PC-3 (cell line): ENCODE measurements around the gene FLG2. TPM values are rescaled to one million over a fixed set of nuclear protein-coding genes. Genes with fewer than 3 reads are reported as not detected.
A peak's percentile ranks its signal among the peaks of the same experiment; 100 is the strongest.

Experiments
- ATAC-seq: fragments of 200-7000 bp; cut with Tn5 transposase; 2 replicates; pipeline ENCODE4 v1.9.1; 2020; ENCODE audit warnings: mild to moderate bottlenecking, moderate library complexity
- BruUV-seq: library from RNA; stranded (reverse); fragments of 400-500 nt; replicated peaks from 2 replicates; lab custom pipeline; 2021; lab: Mats Ljungman, UMichigan
- CTCF ChIA-PET: fragments of 300-600 bp; sonication (Branson Sonifier 250); formaldehyde crosslinking; loops from one replicate; lab custom pipeline; 2022; ENCODE audit warnings: antibody characterized with exemption; lab: Charles Lee
- POLR2A ChIA-PET: fragments of 300-600 bp; sonication (Branson Sonifier 250); formaldehyde crosslinking; loops from one replicate; lab custom pipeline; 2022; ENCODE audit warnings: antibody characterized with exemption; ENCODE audit not compliant: unreplicated experiment; lab: Charles Lee
- DNase-seq: peaks from one replicate; pipeline ENCODE4 v3.0.0-alpha.2; 2015
- H2AFZ ChIP-seq: fragments of 300-600 bp; sonication (generic); 2 replicates; pipeline ENCODE4 v1.6.0; 2016; ENCODE audit warnings: antibody characterized with exemption, low read length
- H3F3A ChIP-seq: fragments of 300-600 bp; sonication (generic); one replicate; pipeline ENCODE4 v1.6.0; 2017; ENCODE audit warnings: antibody characterized with exemption, low read length, control low read depth, mild to moderate bottlenecking; ENCODE audit not compliant: unreplicated experiment
- H3K27ac ChIP-seq: fragments of 300-600 bp; sonication (generic); 2 replicates; pipeline ENCODE4 v1.5.1; 2016; ENCODE audit warnings: mild to moderate bottlenecking, low read length
- H3K27me3 ChIP-seq: fragments of 300-600 bp; sonication (generic); 2 replicates; pipeline ENCODE4 v1.6.1; 2016; ENCODE audit warnings: low read length, mixed read lengths
- H3K36me3 ChIP-seq: fragments of 300-600 bp; sonication (generic); 2 replicates; pipeline ENCODE4 v1.6.1; 2016; ENCODE audit warnings: low read depth, mixed run types, low read length, mixed read lengths
- H3K4me1 ChIP-seq: fragments of 300-600 bp; sonication (generic); 2 replicates; pipeline ENCODE4 v1.5.1; 2016; ENCODE audit warnings: low read length; ENCODE audit not compliant: insufficient read depth
- H3K4me2 ChIP-seq: fragments of 300-600 bp; sonication (generic); 2 replicates; pipeline ENCODE4 v1.6.0; 2016; ENCODE audit warnings: low read length
- H3K4me3 ChIP-seq: fragments of 300-600 bp; sonication (generic); 2 replicates; pipeline ENCODE4 v1.5.1; 2016; ENCODE audit warnings: mild to moderate bottlenecking, low read length, mixed read lengths
- H3K79me2 ChIP-seq: fragments of 300-600 bp; sonication (generic); 2 replicates; pipeline ENCODE4 v1.6.1; 2017; ENCODE audit warnings: low read length, mixed read lengths
- H3K9ac ChIP-seq: fragments of 300-600 bp; sonication (generic); 2 replicates; pipeline ENCODE4 v1.6.0; 2016; ENCODE audit warnings: mild to moderate bottlenecking, low read length
- H3K9me2 ChIP-seq: fragments of 300-600 bp; sonication (generic); replicated peaks from 2 replicates; pipeline ENCODE4 v1.6.1; 2016; ENCODE audit warnings: mixed run types, low read length, mixed read lengths
- H3K9me3 ChIP-seq: fragments of 300-600 bp; sonication (generic); 2 replicates; pipeline ENCODE4 v1.6.1; 2016; ENCODE audit warnings: low read length, mixed read lengths
- H4K20me1 ChIP-seq: fragments of 300-600 bp; sonication (generic); 2 replicates; pipeline ENCODE4 v1.6.1; 2016; ENCODE audit warnings: low read length, mixed read lengths
- CTCF ChIP-seq: fragments of 300-600 bp; sonication (generic); conservative IDR thresholded peaks from 2 replicates; pipeline ENCODE4 v1.5.1; 2017; ENCODE audit warnings: antibody characterized with exemption, low read depth, mild to moderate bottlenecking, low read length
- EZH2 ChIP-seq: fragments of 300-600 bp; sonication (generic); IDR thresholded peaks from one replicate; pipeline ENCODE4 v1.6.1; 2017; ENCODE audit warnings: antibody characterized with exemption, mild to moderate bottlenecking, low read length; ENCODE audit not compliant: unreplicated experiment
- EZH2phosphoT487 ChIP-seq: fragments of 300-600 bp; sonication (generic); IDR thresholded peaks from 2 replicates; pipeline ENCODE4 v1.6.1; 2018; ENCODE audit warnings: mild to moderate bottlenecking, antibody characterized with exemption, low read length, borderline replicate concordance
- intact Hi-C: fragments of 100-400 bp; cut with micrococcal nuclease; formaldehyde crosslinking; loops from 2 replicates; pipeline ENCODE4 v1.9.0; 2023
- total RNA-seq: library from RNA; depleted of rRNA; stranded (reverse); fragments of >200 nt; gene quantifications from 2 replicates; pipeline ENCODE4 v1.2.3, GENCODE V29; 2014

FLG2 gene
- total RNA-seq, 1 experiment from 2014 or later: not detected

- Histone ChIP-seq H3K4me2 (no peak overlapping the region), H2AFZ (no peak overlapping the region), H3K27ac (no peak overlapping the region), H3K36me3 (no peaks in the 10 kb centered on the region), H3F3A (no peaks in the 10 kb centered on the region), H3K9ac (no peak overlapping the region), H3K9me3 (no peaks in the 10 kb centered on the region), H3K4me3 (no peak overlapping the region), H3K27me3 (no peaks in the 10 kb centered on the region), H4K20me1 (no peaks in the 10 kb centered on the region), H3K9me2 (no peaks in the 10 kb centered on the region), H3K4me1 (no peaks in the 10 kb centered on the region), H3K79me2 (no peaks in the 10 kb centered on the region)
- TF ChIP-seq CTCF (no peak), EZH2 (no peak), EZH2phosphoT487 (no peak)
- ChIA-PET CTCF (no interaction called here), POLR2A (no interaction called here)
- BruUV-seq: no TSS peak
- no peak for DNase-seq
- intact Hi-C loops: no loop called here
- ATAC-seq: no peak
These were observed 3.1 kb downstream of the FLG2 start for GRCh38 chr1:152356736-152357135.

DNA sequence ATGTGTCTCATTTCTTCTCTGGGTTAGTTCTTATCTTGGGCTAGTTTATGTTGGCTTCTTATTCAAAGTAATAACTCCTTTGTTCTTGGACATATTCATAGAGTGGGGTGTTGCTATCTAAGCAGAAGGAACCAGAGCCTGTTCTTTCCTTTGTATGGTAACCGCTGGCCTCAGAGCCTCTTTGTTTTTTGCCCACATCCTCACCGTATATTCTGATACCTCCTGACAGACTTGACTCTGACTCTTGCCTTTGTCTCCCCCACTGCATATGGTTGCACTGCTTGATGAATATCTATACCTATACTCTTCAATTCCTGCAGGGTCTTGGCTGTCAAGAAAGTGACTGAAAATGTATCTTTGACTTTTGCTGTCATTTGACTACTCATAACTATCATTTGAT lies 10.2 kb downstream of the FLG2 start:
- no peak for TF ChIP-seq EZH2
- TF ChIP-seq EZH2phosphoT487: no peak
- TF ChIP-seq CTCF: no peak
- no peak for ATAC-seq
- H4K20me1 ChIP-seq: no peaks in the 10 kb centered on the region
- no peaks in the 10 kb centered on the region for H3K4me1 ChIP-seq
- no peak overlapping the region for H3K4me3 ChIP-seq
- no peak overlapping the region for H2AFZ ChIP-seq
- ChIA-PET CTCF (no interaction called here), POLR2A (no interaction called here)
- no TSS peak for BruUV-seq
- no peaks in the 10 kb centered on the region for H3K36me3 ChIP-seq
- no peak overlapping the region for H3K9ac ChIP-seq
- peaks cover 2% of the 10 kb centered on the region; the same call in 1 of the 2 replicates for H3K27me3 ChIP-seq
- no peak overlapping the region for H3K4me2 ChIP-seq
- no peaks in the 10 kb centered on the region for H3K79me2 ChIP-seq
- no peaks in the 10 kb centered on the region for H3K9me3 ChIP-seq
- intact Hi-C loops: loop anchor here (5.0 kb wide), 2 partner anchors 122 to 207 kb away; no protein-coding TSS in a partner anchor
- DNase-seq: no peak
- no peak overlapping the region for H3K27ac ChIP-seq
- no peaks in the 10 kb centered on the region for H3K9me2 ChIP-seq
- no peaks in the 10 kb centered on the region for H3F3A ChIP-seq

DNA sequence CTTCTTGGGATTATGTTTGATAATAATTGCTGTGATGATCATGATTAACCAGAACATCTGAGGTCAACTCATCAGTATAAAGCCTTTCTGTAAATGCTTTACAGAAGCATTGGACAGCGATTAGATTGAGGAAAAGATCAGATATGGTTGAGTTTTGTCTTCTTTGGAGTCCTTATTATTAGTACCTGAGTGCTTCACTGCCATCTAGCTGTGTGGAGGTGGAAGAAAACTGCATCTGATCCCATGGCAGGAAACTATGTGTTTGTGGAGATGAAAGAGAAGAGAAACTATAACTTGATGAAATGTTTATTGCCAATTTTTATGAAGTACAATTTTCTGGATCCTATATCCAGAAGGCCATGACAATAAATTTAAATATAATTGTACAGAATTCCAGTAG lies 11.4 kb downstream of the FLG2 start:
- no peak overlapping the region for H2AFZ ChIP-seq
- no peak for ATAC-seq

More for the DNA sequence above, 11.4 kb downstream of the FLG2 start:
- H3K9me3 ChIP-seq: no peaks in the 10 kb centered on the region
- no peak overlapping the region for H3K4me2 ChIP-seq
- H4K20me1 ChIP-seq: no peaks in the 10 kb centered on the region
- peak; percentile 40 for DNase-seq
- POLR2A ChIA-PET: interaction anchor here (0.6 kb wide), 1 partner anchor 110 kb away, joined by 3 read pairs; no protein-coding TSS in a partner anchor
- no peaks in the 10 kb centered on the region for H3K9me2 ChIP-seq
- TF ChIP-seq EZH2 (no peak), EZH2phosphoT487 (no peak), CTCF (peak; percentile 70)
- peaks cover 5% of the 10 kb centered on the region; the same call in 1 of the 2 replicates for H3K27me3 ChIP-seq
- CTCF ChIA-PET: interaction anchor here (1.0 kb wide), 1 partner anchor 160 kb away, joined by 4 read pairs; no protein-coding TSS in a partner anchor
- H3K9ac ChIP-seq: no peak overlapping the region
- no peak overlapping the region for H3K27ac ChIP-seq
- no peaks in the 10 kb centered on the region for H3K36me3 ChIP-seq
- H3K4me3 ChIP-seq: no peak overlapping the region
- intact Hi-C loops: loop anchor here (5.0 kb wide), 2 partner anchors 121 to 206 kb away; no protein-coding TSS in a partner anchor
- H3F3A ChIP-seq: no peaks in the 10 kb centered on the region
- H3K79me2 ChIP-seq: no peaks in the 10 kb centered on the region
- BruUV-seq: no TSS peak
- no peaks in the 10 kb centered on the region for H3K4me1 ChIP-seq
